Spleen (tissue), 7 donors: ENCODE data around the gene SEC16A.

Source experiments
- CTCF ChIP-seq, 11 experiments: fragments of 200-600 bp in 7 of 11; fragments of 450-650 bp in 4 of 11; sonication (generic) in 4 of 11; IDR thresholded peaks in 8 of 11; conservative IDR thresholded peaks in 3 of 11; 1 replicate in 7 of 11; 2 replicates in 4 of 11; pipeline versions ENCODE4 v1.4.0 to v1.8.0; 2016 to 2021; ENCODE audit warnings: antibody characterized with exemption in 11 of 11, inconsistent platforms in 4 of 11, mild to moderate bottlenecking in 1 of 11
- POLR2A ChIP-seq, 3 donors: fragments of 450-650 bp; IDR thresholded peaks; one replicate each; pipeline ENCODE4 v1.5.1; 2017; ENCODE audit warnings: antibody characterized with exemption in 3 of 3, mild to moderate bottlenecking in 1 of 3
- POLR2AphosphoS5 ChIP-seq, 3 donors: sonication (generic); formaldehyde crosslinking; IDR thresholded peaks; one replicate each; pipeline ENCODE4 v1.5.1; 2017; ENCODE audit warnings: antibody characterized with exemption in 3 of 3
- donor health status: DM: no; HTN: no; CAD: no; lungs with moderate emphysema.
- donor health status: DM: no; HTN: no; CAD: no.
- donor health status: DM: no; HTN: no; CAD: no.

GRCh38 chr9:136527131-136527530 lies 44.3 kb upstream of the SEC16A start:
- TF ChIP-seq CTCF (IDR thresholded peaks at IDR 0.05 in 8 of 11, conservative IDR thresholded peaks at IDR 0.05 in 3 of 11) (no peak), POLR2A (IDR thresholded peaks at IDR 0.05) (no peak), POLR2AphosphoS5 (IDR thresholded peaks at IDR 0.05) (no peak)
